H1 (cell line): ENCODE data around the gene CCDC192. TPM values are rescaled to one million over a fixed set of nuclear protein-coding genes. Genes with fewer than 3 reads are reported as not detected.

Experiments
- CTCF ChIA-PET: fragments of 300-600 bp; sonication (Branson Sonifier 250); formaldehyde crosslinking; loops from one replicate; lab custom pipeline; 2021; ENCODE audit not compliant: partially characterized antibody; lab: Charles Lee
- POLR2A ChIA-PET: fragments of 300-600 bp; sonication (Branson Sonifier 250); formaldehyde crosslinking; loops from one replicate; lab custom pipeline; 2021; ENCODE audit warnings: inconsistent platforms; ENCODE audit not compliant: partially characterized antibody; lab: Charles Lee
- DNase-seq, 2 experiments: peaks; one replicate each; pipeline versions ENCODE4 v3.0.0 to v3.0.0-alpha.2; 2010 to 2022; ENCODE audit warnings: low spot score in 2 of 2, low read depth in 1 of 2, mixed read lengths in 1 of 2
- FAIRE-seq: peaks from 2 replicates; lab custom pipeline; 2011; peaks lifted over from hg19 to GRCh38; lab: Jason Lieb, UNC
- H2AFZ ChIP-seq: 2 replicates; pipeline ENCODE4 v1.8.1; 2012; ENCODE audit warnings: low read length, inconsistent platforms
- H2AK5ac ChIP-seq: 2 replicates; pipeline ENCODE4 v1.6.1; 2013; ENCODE audit warnings: low read depth, low read length
- H2BK120ac ChIP-seq: replicated peaks from 2 replicates; pipeline ENCODE3; 2013; ENCODE audit warnings: low read depth, low read length, inconsistent platforms
- H2BK12ac ChIP-seq: 2 replicates; pipeline ENCODE4 v1.6.1; 2013; ENCODE audit warnings: low read depth, low read length
- H2BK15ac ChIP-seq: 2 replicates; pipeline ENCODE4 v1.6.1; 2013; ENCODE audit warnings: low read length
- H2BK20ac ChIP-seq: 2 replicates; pipeline ENCODE4 v1.6.1; 2013; ENCODE audit warnings: low read length
- H2BK5ac ChIP-seq: 2 replicates; pipeline ENCODE4 v1.6.1; 2013; ENCODE audit warnings: low read depth, low read length
- H3K14ac ChIP-seq: 2 replicates; pipeline ENCODE4 v1.6.1; 2013; ENCODE audit warnings: inconsistent platforms; ENCODE audit not compliant: insufficient read length
- H3K18ac ChIP-seq: 2 replicates; pipeline ENCODE4 v1.6.1; 2013; ENCODE audit warnings: low read length; ENCODE audit errors: extremely low read depth
- H3K23ac ChIP-seq: 2 replicates; pipeline ENCODE4 v1.6.1; 2013; ENCODE audit warnings: inconsistent platforms; ENCODE audit not compliant: insufficient read length
- H3K23me2 ChIP-seq: 2 replicates; pipeline ENCODE4 v1.6.1; 2013; ENCODE audit warnings: low read depth, low read length
- H3K27ac ChIP-seq: 2 replicates; pipeline ENCODE4 v1.6.1; 2011; ENCODE audit warnings: low read depth, low read length, inconsistent platforms
- H3K27me3 ChIP-seq, 4 experiments: replicated peaks in 1 of 4; 1 replicate in 1 of 4; 2 replicates in 3 of 4; pipeline versions ENCODE4 v1.6.1 to v1.8.1; 2011 to 2013; ENCODE audit warnings: low read length in 3 of 4, mild to moderate bottlenecking in 3 of 4, inconsistent platforms in 2 of 4, mixed read lengths in 2 of 4, moderate library complexity in 1 of 4; ENCODE audit not compliant: control insufficient read depth in 3 of 4, insufficient read depth in 3 of 4; ENCODE audit errors: extremely low read depth in 1 of 4
- H3K36me3 ChIP-seq, 4 experiments: 2 replicates each; pipeline versions ENCODE4 v1.6.1 to v1.8.1; 2011 to 2013; ENCODE audit warnings: mild to moderate bottlenecking in 4 of 4, low read length in 3 of 4, moderate library complexity in 2 of 4, control low read depth in 1 of 4, inconsistent platforms in 1 of 4; ENCODE audit not compliant: insufficient read depth in 4 of 4, control insufficient read depth in 2 of 4
- H3K4ac ChIP-seq: replicated peaks from 2 replicates; pipeline ENCODE3; 2013; ENCODE audit warnings: low read length, low read depth, mixed read lengths, inconsistent platforms; ENCODE audit not compliant: insufficient read length
- H3K4me1 ChIP-seq, 4 experiments: replicated peaks in 1 of 4; 1 replicate in 1 of 4; 2 replicates in 3 of 4; pipeline versions ENCODE4 v1.6.1 to v1.8.1; 2011 to 2013; ENCODE audit warnings: low read length in 3 of 4, inconsistent platforms in 2 of 4, mixed read lengths in 1 of 4; ENCODE audit not compliant: insufficient read depth in 4 of 4, control insufficient read depth in 3 of 4
- H3K4me2 ChIP-seq, 2 experiments: 2 replicates each; pipeline versions ENCODE4 v1.6.1 to v1.8.1; 2011 to 2013; ENCODE audit warnings: low read depth in 2 of 2, low read length in 2 of 2, control low read depth in 1 of 2, inconsistent platforms in 1 of 2, mild to moderate bottlenecking in 1 of 2; ENCODE audit not compliant: insufficient read depth in 1 of 2
- H3K4me3 ChIP-seq, 4 experiments: fragments of 200-600, 300-600 bp in 1 of 4; sonication (generic), shearing (Covaris generic), sonication (Bioruptor Twin) in 1 of 4; 2 replicates each; pipeline versions ENCODE4 v1.5.1 to v1.8.1; 2011 to 2016; ENCODE audit warnings: low read length in 4 of 4, low read depth in 3 of 4, control low read depth in 2 of 4, inconsistent platforms in 2 of 4, mild to moderate bottlenecking in 2 of 4, mixed read lengths in 1 of 4, moderate library complexity in 1 of 4; ENCODE audit not compliant: insufficient read depth in 2 of 4; ENCODE audit errors: extremely low read depth in 1 of 4
- H3K56ac ChIP-seq: replicated peaks from 2 replicates; pipeline ENCODE3; 2013; ENCODE audit warnings: low read depth, mild to moderate bottlenecking, mixed read lengths, low read length, inconsistent platforms; ENCODE audit not compliant: insufficient read length
- H3K79me1 ChIP-seq: 2 replicates; pipeline ENCODE4 v1.6.1; 2013; ENCODE audit warnings: low read depth, low read length, control low read depth
- H3K79me2 ChIP-seq, 2 experiments: 2 replicates each; pipeline versions ENCODE4 v1.6.1 to v1.8.1; 2012 to 2013; ENCODE audit warnings: low read length in 2 of 2, mild to moderate bottlenecking in 2 of 2, inconsistent platforms in 1 of 2; ENCODE audit not compliant: insufficient read depth in 2 of 2, control insufficient read depth in 1 of 2
- H3K9ac ChIP-seq, 4 experiments: replicated peaks in 1 of 4; 1 replicate in 1 of 4; 2 replicates in 3 of 4; pipeline versions ENCODE4 v1.6.1 to v1.8.1; 2011 to 2013; ENCODE audit warnings: low read depth in 3 of 4, low read length in 3 of 4, control low read depth in 2 of 4, mild to moderate bottlenecking in 2 of 4, moderate library complexity in 2 of 4, inconsistent platforms in 1 of 4; ENCODE audit errors: extremely low read depth in 1 of 4
- H3K9me3 ChIP-seq, 2 experiments: 2 replicates each; pipeline versions ENCODE4 v1.6.1 to v1.8.1; 2012 to 2013; ENCODE audit warnings: mild to moderate bottlenecking in 2 of 2, moderate library complexity in 2 of 2, control low read depth in 1 of 2, inconsistent platforms in 1 of 2, low read depth in 1 of 2, low read length in 1 of 2, mixed read lengths in 1 of 2; ENCODE audit not compliant: insufficient read depth in 2 of 2
- H4K20me1 ChIP-seq, 2 experiments: replicated peaks in 1 of 2; 2 replicates each; pipeline versions ENCODE3 to v1.8.1; 2011 to 2013; ENCODE audit warnings: inconsistent platforms in 2 of 2, low read length in 2 of 2, mild to moderate bottlenecking in 1 of 2; ENCODE audit not compliant: insufficient read depth in 2 of 2, control insufficient read depth in 1 of 2
- H4K5ac ChIP-seq: 2 replicates; pipeline ENCODE4 v1.6.1; 2013; ENCODE audit warnings: low read length, low read depth, mixed read lengths, inconsistent platforms; ENCODE audit not compliant: insufficient read length
- H4K8ac ChIP-seq: 2 replicates; pipeline ENCODE4 v1.8.0; 2013; ENCODE audit warnings: mild to moderate bottlenecking, moderate library complexity, low read length, inconsistent platforms; ENCODE audit not compliant: insufficient read depth; ENCODE audit errors: extremely low read depth
- H4K91ac ChIP-seq: replicated peaks from 2 replicates; pipeline ENCODE3; 2013; ENCODE audit warnings: low read length, mixed read lengths, inconsistent platforms; ENCODE audit not compliant: insufficient read length
- E2F6 ChIP-seq: IDR thresholded peaks from 2 replicates; pipeline ENCODE4 v1.6.1; 2012; ENCODE audit warnings: inconsistent platforms
- PHF8 ChIP-seq: fragments of 200-600 bp; sonication (generic); conservative IDR thresholded peaks from 2 replicates; pipeline ENCODE4 v1.7.1; 2012; ENCODE audit warnings: low read depth, mild to moderate bottlenecking, inconsistent platforms, low read length, moderate library complexity
- POLR2A ChIP-seq, 2 experiments: IDR thresholded peaks; 1 replicate in 1 of 2; 2 replicates in 1 of 2; pipeline ENCODE4 v1.6.1; 2011; ENCODE audit warnings: low read depth in 2 of 2, low read length in 2 of 2, mild to moderate bottlenecking in 2 of 2; ENCODE audit errors: control extremely low read depth in 1 of 2
- RAD21 ChIP-seq, 2 experiments: IDR thresholded peaks in 1 of 2; conservative IDR thresholded peaks in 1 of 2; 2 replicates each; pipeline ENCODE4 v1.6.1; 2011; ENCODE audit warnings: low read depth in 2 of 2, low read length in 2 of 2, improper control_type of control experiment in 1 of 2, inconsistent platforms in 1 of 2, mild to moderate bottlenecking in 1 of 2, moderate library complexity in 1 of 2
- TCF12 ChIP-seq: IDR thresholded peaks from 2 replicates; pipeline ENCODE4 v1.6.1; 2011; ENCODE audit warnings: low read depth, mild to moderate bottlenecking, low read length
- WGBS, 2 experiments: shearing (Covaris generic) in 1 of 2; methylation state at CpG; one replicate each; pipeline versions ENCODE4 v1.1.6 to v1.1.7; 2013 to 2015; ENCODE audit warnings: low lambda C conversion rate in 2 of 2, mixed read lengths in 2 of 2, inconsistent platforms in 1 of 2, low coverage in 1 of 2, missing lambda C conversion rate in 1 of 2; ENCODE audit not compliant: insufficient replicate concordance in 2 of 2, insufficient coverage in 1 of 2, insufficient read length in 1 of 2; ENCODE audit errors: extremely low coverage in 1 of 2, missing lambda C conversion rate in 1 of 2; 5-methylcytosine and 5-hydroxymethylcytosine counted together
- polyA plus RNA-seq, 7 experiments: library from polyadenylated mRNA; depleted of rRNA in 3 of 7; stranded (reverse) in 5 of 7; unstranded in 2 of 7; fragments of >200 nt in 5 of 7; fragments of 200-250 nt in 2 of 7; gene quantifications; 1 replicate in 5 of 7; 2 replicates in 1 of 7; 4 replicates in 1 of 7; pipeline versions ENCODE4 v1.2.1 to v1.2.3, GENCODE V29; 2011 to 2013; ENCODE audit warnings: missing spikeins in 2 of 7, mixed read lengths in 2 of 7
- total RNA-seq: library from RNA; stranded (reverse); fragmentation: NEBNext Ultra II Directional; extraction: Animal tissue kit (Norgen Biotek cat#: 25700); gene quantifications from 2 replicates; pipeline ENCODE4 v1.2.1, GENCODE V29; 2021

Gene CCDC192
- total and polyA plus RNA-seq, 2 of the 8 experiments (the other 6 are each of a cell fraction or from before 2014, with no cell fraction given), result 0.61 TPM; not detected in 1

- 53% methylated on average over 1 of the region's 1 CpG; no CpG with 5 or more reads in 1 of the 2 experiments for WGBS, 2 experiments
- Histone ChIP-seq H3K23me2 (no peaks in the 10 kb centered on the region), H2AK5ac (no peak overlapping the region), H2AFZ (no peak overlapping the region), H4K5ac (no peak overlapping the region), H3K79me1 (no peaks in the 10 kb centered on the region), H3K9me3 (no peaks in the 10 kb centered on the region), H2BK20ac (no peak overlapping the region), H3K27me3 (no peaks in the 10 kb centered on the region), H3K4me1 (peaks cover 2 to 11% (median 5%) of the 10 kb centered on the region in 4 experiments; a peak in 3 of 7 replicates), H3K23ac (no peak overlapping the region), H3K36me3 (no peaks in the 10 kb centered on the region), H2BK12ac (no peak overlapping the region), H3K9ac (no peak overlapping the region), H3K18ac (no peak overlapping the region), H4K91ac (no peak overlapping the region), H3K4ac (no peak overlapping the region), H2BK5ac (no peak overlapping the region), H4K8ac (no peak overlapping the region), H3K4me2 (0 out of 4 replicates have a peak overlapping the region, but pooled peaks of 1 of the 2 experiments have one; percentile 0), H4K20me1 (no peaks in the 10 kb centered on the region), H2BK15ac (no peak overlapping the region), H3K27ac (no peak overlapping the region), H3K4me3 (no peak overlapping the region), H3K56ac (no peak overlapping the region), H3K79me2 (no peaks in the 10 kb centered on the region), H3K14ac (no peak overlapping the region), H2BK120ac (no peak overlapping the region)
- CTCF ChIA-PET, result no interaction called here
- peak; percentile 45 for FAIRE-seq
- POLR2A ChIA-PET, result no interaction called here
- DNase-seq, result no peak
- TF ChIP-seq POLR2A (IDR thresholded peaks at IDR 0.05; ENCODE audit: control extremely low read depth in 1 of 2, low read depth in 2 of 2, low read length in 2 of 2), result no peak
- TF ChIP-seq RAD21 (IDR thresholded peaks at IDR 0.05 in 1 of 2, conservative IDR thresholded peaks at IDR 0.05 in 1 of 2; ENCODE audit: low read depth in 2 of 2, low read length in 2 of 2), result no peak
- TF ChIP-seq TCF12, result no peak
- no peak for TF ChIP-seq E2F6
- no peak for TF ChIP-seq PHF8
These were observed 106.8 kb downstream of the CCDC192 start for GRCh38 chr5:127810017-127810416.
